GM12801 (cell line): Measurements from ENCODE around the gene RNF14.

ENCODE experiments used
- CTCF ChIP-seq: IDR thresholded peaks from one replicate; pipeline ENCODE4 v1.5.1; 2011; ENCODE audit warnings: control low read depth; ENCODE audit not compliant: insufficient read length; ENCODE audit errors: extremely low read depth

Gene RNF14

DNA sequence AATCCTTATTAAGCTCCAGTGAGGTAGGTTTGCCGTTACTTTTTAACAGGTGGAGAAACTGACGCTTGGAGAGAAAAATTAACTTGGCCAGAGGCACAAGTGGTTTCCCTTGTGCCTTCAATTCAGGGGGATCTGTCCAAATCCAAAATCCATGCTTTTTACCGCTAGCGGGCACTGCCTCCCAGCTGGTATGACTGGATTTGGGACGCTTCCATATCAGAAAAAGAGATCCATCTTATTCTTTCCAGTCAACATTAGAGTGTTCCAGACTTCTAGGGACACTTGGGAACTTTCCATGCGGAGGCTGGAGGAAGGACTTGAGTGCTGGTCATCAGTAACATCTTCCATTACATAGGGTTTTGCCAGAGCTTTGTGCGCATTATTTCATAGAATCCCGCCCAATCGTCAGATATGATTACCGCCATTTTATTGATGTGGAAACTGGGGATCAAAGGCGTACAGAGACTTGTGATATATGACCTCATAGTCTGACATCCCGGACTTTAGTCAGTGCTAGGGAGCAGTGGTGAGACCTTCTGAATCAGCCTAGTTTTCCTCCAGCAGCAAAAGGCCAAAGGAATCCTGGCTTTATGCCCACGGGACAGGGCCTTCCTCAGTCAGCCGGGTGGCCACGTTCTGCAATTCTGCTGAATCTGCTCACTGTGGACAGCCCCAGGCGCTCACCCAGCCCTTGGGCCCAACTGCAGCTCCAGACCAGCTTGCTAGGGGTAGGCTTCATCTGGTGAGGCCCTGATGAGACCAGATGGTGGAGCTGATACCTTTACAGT, 45.0 kb downstream of the RNF14 start:
- TF ChIP-seq CTCF: no peak

GRCh38 chr5:142014911-142015584, 46.1 kb downstream of the RNF14 start:
- TF ChIP-seq CTCF: no peak

GRCh38 chr5:142015781-142016533, 47.1 kb downstream of the RNF14 start:
- no peak for TF ChIP-seq CTCF

DNA sequence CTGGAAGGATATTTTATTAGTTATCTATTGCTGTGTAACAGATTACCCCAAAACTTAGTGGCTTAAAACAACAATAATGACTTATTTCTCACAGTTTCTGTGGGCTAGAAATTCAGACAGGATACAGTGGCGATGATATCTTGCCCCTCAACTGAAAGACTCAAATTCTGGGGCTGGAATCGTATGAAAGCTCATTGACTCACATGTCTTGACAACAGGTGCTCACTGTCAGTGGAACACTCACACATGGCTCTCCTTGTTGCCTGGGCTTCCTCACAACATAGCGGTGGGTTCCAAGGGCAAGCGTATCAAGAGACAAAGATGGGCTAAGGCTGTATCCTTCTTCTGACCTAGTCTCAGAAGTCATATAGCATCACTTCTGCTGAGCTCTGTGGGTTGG, 47.7 kb downstream of the RNF14 start:
- TF ChIP-seq CTCF: no peak

- TF ChIP-seq CTCF: no peak
These were observed 49.0 kb downstream of the RNF14 start for GRCh38 chr5:142017832-142018427.

DNA sequence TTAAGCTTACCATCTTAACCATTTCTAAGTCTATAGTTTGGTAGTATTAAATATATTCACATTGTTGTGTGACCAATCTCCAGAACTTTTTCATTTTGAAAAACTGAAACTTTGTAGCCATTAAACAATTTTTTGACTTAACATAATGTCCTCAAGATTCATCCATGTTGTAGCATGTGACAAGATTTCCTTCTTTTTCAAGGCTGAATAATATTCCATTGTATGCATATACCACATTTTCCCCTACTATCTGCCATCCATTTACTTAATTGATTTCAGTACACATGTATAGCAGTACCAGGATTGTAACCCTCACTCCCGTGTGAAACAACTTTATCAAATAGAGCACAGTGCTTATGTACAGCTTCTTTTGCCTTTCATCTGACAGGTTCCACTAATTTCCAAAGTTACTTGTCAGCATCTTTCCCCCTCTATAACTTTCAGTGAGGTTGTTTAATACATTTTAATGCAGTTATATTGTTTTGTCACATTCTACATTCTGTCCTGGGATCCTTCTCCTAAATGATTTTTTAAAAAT, 51.3 kb downstream of the RNF14 start:
- TF ChIP-seq CTCF: no peak

GRCh38 chr5:142023836-142024235, 54.9 kb downstream of the RNF14 start:
- no peak for TF ChIP-seq CTCF
